Stimulated activated CD8-positive, alpha-beta memory T cell treated with anti-CD3 and anti-CD28 coated beads, Interleukin-4, amount 100 ng/mL, for 24 hours (primary cell): ENCODE data around the gene DIPK1B.

Source experiments
- DNase-seq: peaks from one replicate; pipeline ENCODE4 v3.0.0-alpha.2; 2020; ENCODE audit warnings: low read depth

The DIPK1B gene

DNA sequence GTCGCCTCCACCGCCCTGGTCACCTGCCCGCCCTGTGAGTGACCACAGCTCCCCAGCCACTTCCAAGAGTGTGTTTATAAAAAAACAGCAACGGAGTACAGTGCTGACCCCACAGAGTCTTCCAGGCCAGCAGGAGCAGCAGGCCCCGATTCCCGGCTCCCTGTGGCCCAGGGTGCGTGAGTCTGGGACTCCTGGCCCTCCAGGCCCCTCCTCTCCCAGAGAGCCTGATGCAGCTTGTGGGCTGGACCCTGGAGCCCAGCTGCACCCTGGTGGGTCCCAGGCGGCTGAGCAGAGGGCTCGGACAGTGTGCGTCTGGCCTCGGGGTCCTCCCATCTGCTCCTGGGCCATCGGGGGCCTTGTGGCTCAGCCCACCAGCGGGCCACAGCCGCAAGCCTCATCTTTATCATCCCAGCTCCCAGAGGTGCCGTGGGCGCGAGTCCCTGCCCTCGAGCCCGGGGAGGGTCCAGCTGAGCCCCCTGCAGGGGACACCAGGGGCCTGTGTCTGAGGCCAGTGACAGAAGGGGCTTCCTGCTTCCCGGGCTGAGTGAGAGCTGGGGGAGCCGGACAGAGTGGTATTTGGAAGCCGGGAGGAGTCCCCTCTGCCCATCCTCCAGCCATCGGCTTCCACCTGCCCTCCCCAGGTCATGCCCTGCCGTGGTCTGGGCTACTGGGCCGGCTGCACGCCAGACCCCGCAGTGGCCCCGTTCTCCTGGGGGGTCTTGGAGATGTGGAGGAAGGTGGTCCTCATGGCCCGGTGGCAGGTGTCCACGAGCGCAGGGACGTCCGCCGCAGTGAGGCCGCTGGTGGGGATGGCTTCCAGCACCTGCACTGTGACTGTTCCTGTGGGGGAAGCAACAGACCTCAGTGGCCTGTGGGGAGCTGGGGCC, 39.0 kb upstream of the DIPK1B start:
- DNase-seq = no peak

DNA sequence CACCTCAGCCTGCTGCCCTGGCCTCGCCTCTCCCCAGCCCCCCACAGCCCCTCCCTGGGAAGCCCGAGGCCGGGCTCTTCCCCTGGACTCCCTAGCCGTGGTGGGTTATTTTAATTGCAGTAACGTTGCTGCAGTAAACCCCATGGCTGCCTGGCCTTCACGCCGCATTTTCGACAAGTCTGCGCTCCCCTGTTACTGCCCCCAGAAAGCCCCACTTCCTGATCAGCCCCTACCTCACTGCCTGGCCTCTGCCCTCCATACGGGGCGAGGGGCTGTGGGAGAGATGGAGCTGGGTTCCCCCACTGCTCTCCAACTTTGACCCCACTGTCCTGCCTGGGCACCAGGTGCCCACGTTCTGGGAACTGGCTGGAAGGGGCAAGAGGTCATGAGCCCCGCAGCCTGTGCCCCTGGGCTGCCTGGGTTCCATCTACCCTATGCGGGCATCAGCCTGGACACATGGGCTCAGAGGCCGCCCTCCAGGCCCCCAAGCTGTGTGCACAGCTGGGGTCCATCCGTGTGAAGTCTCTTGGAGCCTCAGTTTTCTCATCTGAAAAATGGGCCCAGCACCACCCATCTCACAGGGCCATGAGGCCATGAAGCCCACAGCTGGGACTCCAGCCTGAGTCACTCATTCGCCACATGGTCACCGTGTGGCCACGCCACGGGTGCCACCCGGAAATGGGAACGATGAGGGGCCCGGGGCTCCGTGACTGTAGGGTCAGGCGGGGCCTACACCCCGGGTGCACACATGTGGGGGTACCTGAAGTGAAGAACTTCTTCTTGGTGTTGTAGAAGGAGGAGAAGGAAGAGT, 38.2 kb upstream of the DIPK1B start:
- DNase-seq = no peak

GRCh38 chr9:136674786-136675349, 37.5 kb upstream of the DIPK1B start:
- DNase-seq = no peak

DNA sequence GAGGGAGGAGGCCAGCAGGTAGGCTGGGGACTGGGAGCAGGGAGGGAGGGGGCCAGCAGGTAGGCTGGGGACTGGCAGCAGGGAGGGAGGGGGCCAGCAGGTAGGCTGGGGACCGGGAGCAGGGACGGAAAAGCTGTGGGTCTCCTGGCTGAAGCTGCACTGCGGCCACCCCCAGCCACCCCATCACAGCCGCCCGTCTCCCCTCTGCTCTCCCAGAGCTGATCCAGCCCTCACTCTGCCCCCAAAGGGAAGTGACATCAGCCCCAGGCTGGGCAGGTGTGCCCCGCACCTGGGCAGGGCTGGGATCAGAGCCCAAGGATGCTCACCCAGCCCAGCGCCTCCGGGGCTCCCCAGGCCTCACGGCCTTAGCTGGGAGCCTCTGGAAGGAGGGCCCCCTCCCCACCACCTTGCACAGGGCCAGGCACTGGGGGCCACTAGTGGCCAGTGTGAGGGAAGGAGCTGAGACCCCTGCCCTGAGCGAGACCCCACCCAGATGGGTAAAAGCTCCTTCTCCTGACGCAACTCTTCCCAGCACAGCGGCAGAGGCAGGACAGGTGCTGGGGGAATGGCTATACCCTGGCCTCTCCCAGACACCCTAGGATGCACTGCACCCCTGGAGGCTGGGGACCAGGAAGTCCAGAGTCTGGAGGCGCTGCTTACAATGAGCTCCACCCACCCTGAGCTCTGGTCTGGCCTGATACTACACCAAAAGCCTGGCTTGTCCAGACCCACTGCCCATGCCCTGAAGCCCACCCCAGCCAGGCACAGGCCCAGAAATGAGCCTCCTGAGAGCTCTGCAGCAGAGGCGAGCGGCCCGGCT, 36.7 kb upstream of the DIPK1B start:
- DNase-seq = no peak

GRCh38 chr9:136676297-136676794, 36.0 kb upstream of the DIPK1B start:
- DNase-seq = no peak

DNA sequence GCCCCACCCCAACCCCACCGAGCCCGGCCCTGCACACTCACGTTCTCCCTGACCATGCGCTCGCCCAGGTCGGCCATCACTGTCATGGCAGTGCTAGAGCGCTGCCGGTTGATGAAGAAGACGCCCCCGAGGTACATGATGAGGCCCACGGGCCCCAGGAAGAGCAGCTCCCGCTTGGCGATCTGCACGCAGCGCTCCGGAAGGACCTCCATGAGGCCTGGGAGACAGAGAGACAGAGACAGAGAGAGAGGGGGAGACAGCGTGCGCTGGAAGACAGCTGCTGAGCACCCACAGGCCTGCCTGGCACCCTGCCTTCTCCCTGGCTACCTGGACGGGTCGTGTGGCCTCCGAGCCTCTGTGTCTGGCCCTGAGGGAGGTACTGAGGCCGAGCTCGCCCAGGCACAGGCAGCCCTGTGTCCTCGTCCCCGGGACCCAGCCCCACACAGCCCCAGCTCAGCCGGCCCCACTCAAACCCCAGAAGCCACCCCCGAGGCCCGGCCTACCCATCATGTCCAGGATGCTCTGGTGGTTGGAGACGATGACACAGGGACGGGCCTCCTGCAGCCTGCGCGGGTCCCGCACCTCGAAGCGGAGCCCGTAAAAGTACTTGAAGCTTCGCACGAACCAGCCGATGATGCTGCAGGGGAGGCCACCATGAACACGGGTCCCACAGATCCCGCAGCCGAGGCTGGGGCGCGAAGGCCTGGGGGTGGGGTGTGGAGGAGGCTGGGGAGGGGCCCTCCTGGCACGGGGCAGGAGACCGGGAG, 35.3 kb upstream of the DIPK1B start:
- no peak for DNase-seq

DNA sequence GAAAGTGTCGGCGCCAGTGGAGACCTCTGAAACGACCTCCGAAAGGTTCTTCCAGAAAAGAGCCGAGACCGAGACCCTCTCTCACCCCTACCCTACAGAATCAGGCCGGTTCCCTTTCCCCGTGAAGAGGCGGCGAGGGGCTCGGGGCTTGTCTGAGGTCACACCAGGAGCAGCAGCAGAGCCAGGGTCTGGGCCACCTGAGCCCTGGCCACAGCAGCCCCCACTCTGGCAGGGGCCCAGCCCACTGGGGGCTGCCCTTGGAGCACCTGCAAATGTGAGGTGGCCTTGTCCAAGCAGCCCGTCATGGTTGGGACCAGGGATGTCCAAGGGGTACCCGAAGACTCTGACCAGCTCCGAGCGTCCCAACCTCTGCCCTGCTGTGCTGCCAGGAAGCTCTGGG, 34.3 kb upstream of the DIPK1B start:
- DNase-seq = no peak

- DNase-seq = no peak
These were observed 33.7 kb upstream of the DIPK1B start for GRCh38 chr9:136678624-136679023.

GRCh38 chr9:136679431-136679941, 32.9 kb upstream of the DIPK1B start:
- DNase-seq = no peak

- DNase-seq = no peak
These were observed 31.3 kb upstream of the DIPK1B start for GRCh38 chr9:136681029-136681428.

- no peak for DNase-seq
These were observed 30.2 kb upstream of the DIPK1B start for GRCh38 chr9:136681945-136682699.

DNA sequence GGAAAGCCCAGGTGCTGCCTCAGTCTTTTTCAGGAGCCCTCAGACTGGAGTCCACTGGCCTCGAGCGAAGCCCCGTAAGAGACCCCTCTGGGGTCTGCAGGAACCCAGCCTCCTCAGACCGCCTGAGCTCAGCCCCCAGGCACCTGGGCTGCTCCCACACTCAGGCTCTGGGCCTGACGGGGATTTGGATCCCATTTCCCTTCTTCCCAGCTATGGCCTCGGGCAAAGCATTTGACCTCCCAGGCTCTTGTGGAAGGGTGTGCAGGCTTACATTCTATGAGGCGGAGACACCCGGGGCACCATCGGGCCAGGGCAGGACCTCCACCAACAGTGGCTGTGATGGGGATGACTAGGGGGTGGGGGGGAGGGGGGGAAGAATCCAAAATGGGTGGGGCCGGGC, 29.7 kb upstream of the DIPK1B start:
- no peak for DNase-seq

GRCh38 chr9:136683173-136683745, 29.1 kb upstream of the DIPK1B start:
- no peak for DNase-seq

DNA sequence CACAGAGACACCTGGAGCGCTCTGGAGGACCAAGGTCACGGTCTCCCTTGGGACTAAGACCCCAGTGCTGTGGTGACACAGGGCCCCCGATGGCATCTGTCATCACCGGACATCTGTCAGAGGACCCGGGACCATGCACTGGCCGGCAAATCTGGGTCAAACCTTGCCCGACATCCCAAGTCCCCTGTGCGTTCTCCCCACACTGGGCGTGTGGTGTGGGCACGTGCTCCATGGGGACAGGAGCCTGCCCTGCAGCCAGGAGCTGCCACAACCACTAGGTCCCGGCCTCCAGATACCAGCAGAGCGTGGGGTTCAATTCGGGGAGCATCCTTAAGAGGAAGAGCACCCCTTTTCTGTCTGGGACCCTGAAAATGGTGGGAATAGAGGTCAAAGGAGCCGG, 28.6 kb upstream of the DIPK1B start:
- no peak for DNase-seq

DNA sequence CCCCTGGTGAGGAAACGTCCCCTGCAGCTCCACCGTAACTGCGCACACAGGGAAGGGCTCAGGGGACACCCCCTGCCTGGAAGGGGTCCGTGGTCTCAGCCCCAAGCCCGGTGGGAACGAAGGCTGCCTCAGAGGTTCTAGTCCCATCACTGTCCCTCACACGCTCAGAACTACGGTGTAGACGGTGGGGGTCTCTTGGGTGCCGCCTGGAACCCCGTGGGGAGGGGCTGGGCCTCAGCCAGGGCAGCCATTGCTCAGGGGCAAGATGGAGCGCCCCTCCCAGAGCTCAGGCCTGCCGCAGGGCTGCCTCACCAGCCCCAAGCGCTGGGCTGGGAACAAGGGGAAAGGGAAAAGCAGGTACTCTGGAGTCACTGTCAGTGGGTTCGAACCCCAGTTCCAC, 28.0 kb upstream of the DIPK1B start:
- DNase-seq = no peak

DNA sequence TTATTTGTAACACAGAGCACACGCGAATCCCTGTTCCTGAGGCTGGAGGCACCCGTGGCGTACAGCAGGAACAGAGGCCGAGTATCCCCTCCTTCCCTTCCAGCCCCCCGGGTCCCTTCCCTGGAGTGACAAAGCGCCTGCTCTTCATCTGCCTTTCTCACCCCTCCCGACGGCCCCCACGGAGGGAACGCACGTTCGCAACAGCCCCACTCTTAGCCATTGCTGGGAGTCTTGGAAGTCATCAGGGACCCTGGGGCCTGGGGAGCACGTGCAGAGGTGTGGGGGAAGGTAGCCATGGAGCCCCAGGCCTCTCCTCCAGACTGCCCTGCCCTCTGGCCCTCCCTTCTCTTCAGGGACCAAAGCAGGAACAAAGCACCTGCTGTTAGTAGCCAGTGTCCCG, 27.6 kb upstream of the DIPK1B start:
- no peak for DNase-seq

DNA sequence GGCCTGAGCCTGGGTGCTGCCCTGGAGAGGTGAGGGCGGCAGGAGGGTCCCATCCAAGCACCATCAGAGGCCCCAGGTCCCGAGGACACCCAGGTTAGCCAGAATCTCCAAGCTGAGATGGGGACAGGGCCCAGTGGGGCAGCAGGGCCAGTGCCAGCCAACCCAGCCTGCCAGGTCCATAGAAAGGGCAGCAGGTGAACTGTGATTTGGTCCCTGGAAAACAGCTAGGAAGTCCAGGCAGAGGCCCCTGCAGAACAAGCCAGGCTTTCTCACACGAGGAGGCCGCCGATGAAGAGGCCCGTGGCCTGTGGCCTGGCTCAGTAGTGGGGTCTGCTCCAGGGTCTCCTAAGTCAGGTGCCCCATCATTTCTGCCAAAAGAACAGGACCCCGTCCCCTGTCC, 27.2 kb upstream of the DIPK1B start:
- no peak for DNase-seq

DNA sequence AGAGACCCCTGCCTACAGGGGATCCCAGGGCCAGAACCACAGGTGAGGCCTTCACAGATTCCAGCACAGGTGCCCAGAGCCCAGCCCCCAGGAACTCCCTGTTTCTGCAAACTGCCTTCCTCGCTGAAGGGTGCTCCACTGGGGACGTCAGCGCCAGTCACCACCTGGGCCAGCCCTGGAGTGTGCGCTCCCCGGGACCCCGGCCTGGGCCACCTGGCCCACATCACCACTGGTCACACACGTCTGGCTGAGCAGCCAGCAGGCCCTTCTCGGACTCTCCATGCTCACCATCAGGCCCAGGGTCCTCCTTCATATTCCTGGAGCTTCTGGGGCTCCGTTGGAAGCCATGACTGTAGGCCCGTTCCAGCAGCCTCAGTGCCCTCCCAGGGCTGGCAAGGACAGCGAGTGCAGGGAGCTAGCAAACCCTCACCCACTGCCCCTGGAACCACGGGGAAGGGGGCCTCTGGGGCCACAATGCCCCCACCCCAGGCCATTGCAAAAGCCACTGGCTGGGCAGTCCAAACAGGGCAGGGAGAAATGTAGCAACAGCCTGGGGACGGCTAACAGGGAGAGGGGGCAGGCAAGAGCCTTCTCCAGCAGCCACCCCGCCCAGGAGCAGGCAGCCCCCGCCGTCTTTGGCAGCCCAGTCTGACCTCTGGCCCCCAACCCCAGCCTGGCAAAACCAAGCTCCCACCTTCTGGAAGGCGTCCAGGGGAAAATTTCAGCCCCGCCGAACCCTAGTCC, 26.4 kb upstream of the DIPK1B start:
- DNase-seq = no peak

- DNase-seq = no peak
These were observed 25.9 kb upstream of the DIPK1B start for GRCh38 chr9:136686534-136686793.
